Fibroblast of lung (primary cell): ENCODE results near the gene CLDN9. TPM values are rescaled to one million over a fixed set of nuclear protein-coding genes. Genes with fewer than 3 reads are reported as not detected.

ENCODE experiments used
- DNase-seq, 2 donors: peaks; one replicate each; pipeline versions ENCODE4 v3.0.0 to v3.0.0-alpha.2; 2010; ENCODE audit warnings: low read depth in 2 of 2
- H2AFZ ChIP-seq: 2 replicates; pipeline ENCODE4 v1.5.1; 2012; ENCODE audit warnings: low read length, control low read depth, inconsistent platforms
- H3K27ac ChIP-seq: 2 replicates; pipeline ENCODE4 v1.5.1; 2011; ENCODE audit warnings: low read length, control low read depth; ENCODE audit not compliant: insufficient read depth
- H3K27me3 ChIP-seq: 2 replicates; pipeline ENCODE4 v1.5.1; 2011; ENCODE audit warnings: mild to moderate bottlenecking, low read length; ENCODE audit not compliant: control insufficient read depth, insufficient read depth
- H3K36me3 ChIP-seq: 2 replicates; pipeline ENCODE4 v1.5.1; 2011; ENCODE audit warnings: low read length; ENCODE audit not compliant: control insufficient read depth, insufficient read depth
- H3K4me1 ChIP-seq: 2 replicates; pipeline ENCODE4 v1.5.1; 2011; ENCODE audit warnings: low read length; ENCODE audit not compliant: control insufficient read depth, insufficient read depth; ENCODE audit errors: extremely low read depth
- H3K4me2 ChIP-seq: 2 replicates; pipeline ENCODE4 v1.5.1; 2011; ENCODE audit warnings: low read length, control low read depth; ENCODE audit not compliant: insufficient read depth; ENCODE audit errors: extremely low read depth
- H3K4me3 ChIP-seq, 4 experiments: fragments of 200-600 bp in 1 of 4; sonication (generic) in 1 of 4; replicated peaks in 1 of 4; 2 replicates each; pipeline ENCODE4 v1.5.1; 2011 to 2016; ENCODE audit warnings: low read length in 4 of 4, low read depth in 3 of 4, mild to moderate bottlenecking in 3 of 4, control low read depth in 2 of 4, inconsistent platforms in 1 of 4, mixed read lengths in 1 of 4; ENCODE audit not compliant: insufficient read depth in 1 of 4; ENCODE audit errors: control extremely low read depth in 1 of 4
- H3K79me2 ChIP-seq: 2 replicates; pipeline ENCODE4 v1.5.1; 2012; ENCODE audit warnings: mild to moderate bottlenecking, low read length, inconsistent platforms; ENCODE audit not compliant: control insufficient read depth, insufficient read depth
- H3K9ac ChIP-seq: 2 replicates; pipeline ENCODE4 v1.5.1; 2011; ENCODE audit warnings: mild to moderate bottlenecking, low read length, control low read depth; ENCODE audit not compliant: insufficient read depth
- H3K9me3 ChIP-seq: 2 replicates; pipeline ENCODE4 v1.5.1; 2012; ENCODE audit warnings: low read depth, low read length; ENCODE audit not compliant: control insufficient read depth, insufficient read depth
- H4K20me1 ChIP-seq: 2 replicates; pipeline ENCODE4 v1.5.1; 2011; ENCODE audit warnings: low read length; ENCODE audit not compliant: control insufficient read depth, insufficient read depth; ENCODE audit errors: extremely low read depth
- EZH2 ChIP-seq: IDR thresholded peaks from 2 replicates; pipeline ENCODE4 v1.5.1; 2012; ENCODE audit warnings: low read length, control low read depth, mild to moderate bottlenecking; ENCODE audit errors: missing control alignments
- polyA plus RNA-seq, 2 donors: library from polyadenylated mRNA; depleted of rRNA in 1 of 2; stranded (reverse) in 1 of 2; unstranded in 1 of 2; fragments of >200 nt; gene quantifications; 2 replicates each; pipeline ENCODE4 v1.2.1, GENCODE V29; 2011 to 2012; ENCODE audit warnings: missing spikeins in 1 of 2
- total RNA-seq: library from RNA; depleted of rRNA; stranded (reverse); fragments of >200 nt; gene quantifications from 2 replicates; pipeline ENCODE4 v1.2.1, GENCODE V29; 2014
- TF ChIP-seq, protein P1 (sequence below), 2 donors: IDR thresholded peaks in 1 of 2; conservative IDR thresholded peaks in 1 of 2; 1 replicate in 1 of 2; 2 replicates in 1 of 2; pipeline ENCODE4 v1.5.1; 2011 to 2012; ENCODE audit warnings: low read length in 2 of 2, control low read depth in 1 of 2, inconsistent platforms in 1 of 2, low read depth in 1 of 2, mild to moderate bottlenecking in 1 of 2

The CLDN9 gene
- total and polyA plus RNA-seq, 2 donors (not counting 1 experiment from before 2014, with no cell fraction given): not detected

- Histone ChIP-seq H3K27me3 (peaks cover 16% of the 10 kb centered on the region), H3K27ac (no peak overlapping the region), H3K36me3 (no peaks in the 10 kb centered on the region), H3K4me2 (no peak overlapping the region), H2AFZ (no peak overlapping the region), H3K9ac (no peak overlapping the region), H4K20me1 (no peaks in the 10 kb centered on the region), H3K9me3 (no peaks in the 10 kb centered on the region), H3K79me2 (no peaks in the 10 kb centered on the region), H3K4me3 (no peak overlapping the region), H3K4me1 (no peaks in the 10 kb centered on the region)
- DNase-seq: no peak
- TF ChIP-seq, protein P1, sequence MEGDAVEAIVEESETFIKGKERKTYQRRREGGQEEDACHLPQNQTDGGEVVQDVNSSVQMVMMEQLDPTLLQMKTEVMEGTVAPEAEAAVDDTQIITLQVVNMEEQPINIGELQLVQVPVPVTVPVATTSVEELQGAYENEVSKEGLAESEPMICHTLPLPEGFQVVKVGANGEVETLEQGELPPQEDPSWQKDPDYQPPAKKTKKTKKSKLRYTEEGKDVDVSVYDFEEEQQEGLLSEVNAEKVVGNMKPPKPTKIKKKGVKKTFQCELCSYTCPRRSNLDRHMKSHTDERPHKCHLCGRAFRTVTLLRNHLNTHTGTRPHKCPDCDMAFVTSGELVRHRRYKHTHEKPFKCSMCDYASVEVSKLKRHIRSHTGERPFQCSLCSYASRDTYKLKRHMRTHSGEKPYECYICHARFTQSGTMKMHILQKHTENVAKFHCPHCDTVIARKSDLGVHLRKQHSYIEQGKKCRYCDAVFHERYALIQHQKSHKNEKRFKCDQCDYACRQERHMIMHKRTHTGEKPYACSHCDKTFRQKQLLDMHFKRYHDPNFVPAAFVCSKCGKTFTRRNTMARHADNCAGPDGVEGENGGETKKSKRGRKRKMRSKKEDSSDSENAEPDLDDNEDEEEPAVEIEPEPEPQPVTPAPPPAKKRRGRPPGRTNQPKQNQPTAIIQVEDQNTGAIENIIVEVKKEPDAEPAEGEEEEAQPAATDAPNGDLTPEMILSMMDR (conservative IDR thresholded peaks at IDR 0.05 in 1 of 2, IDR thresholded peaks at IDR 0.05 in 1 of 2; ENCODE audit: low read depth in 1 of 2, low read length in 2 of 2): no peak
- TF ChIP-seq EZH2: no peak
These were observed 41.4 kb upstream of the CLDN9 start for GRCh38 chr16:2971134-2971984.

GRCh38 chr16:2971985-2972784 is 40.5 kb upstream of the CLDN9 start:
- H3K4me2 ChIP-seq: no peak overlapping the region
- H3K9ac ChIP-seq: no peak overlapping the region
- no peak for DNase-seq
- peaks cover 2% of the 10 kb centered on the region for H3K36me3 ChIP-seq
- no peak overlapping the region for H3K27ac ChIP-seq
- no peak overlapping the region for H3K4me3 ChIP-seq
- no peaks in the 10 kb centered on the region for H3K79me2 ChIP-seq
- no peaks in the 10 kb centered on the region for H3K4me1 ChIP-seq
- H3K9me3 ChIP-seq: no peaks in the 10 kb centered on the region
- H4K20me1 ChIP-seq: no peaks in the 10 kb centered on the region
- no peak for TF ChIP-seq EZH2
- TF ChIP-seq, protein P1 (conservative IDR thresholded peaks at IDR 0.05 in 1 of 2, IDR thresholded peaks at IDR 0.05 in 1 of 2; ENCODE audit: low read depth in 1 of 2, low read length in 2 of 2): no peak
- H3K27me3 ChIP-seq: peaks cover 9% of the 10 kb centered on the region
- no peak overlapping the region for H2AFZ ChIP-seq

- Histone ChIP-seq H3K4me2 (no peak overlapping the region), H3K27ac (no peak overlapping the region), H3K4me3 (no peak overlapping the region), H4K20me1 (no peaks in the 10 kb centered on the region), H3K9ac (no peak overlapping the region), H3K4me1 (no peaks in the 10 kb centered on the region), H3K27me3 (no peaks in the 10 kb centered on the region), H3K36me3 (peaks cover 2% of the 10 kb centered on the region), H2AFZ (no peak overlapping the region), H3K9me3 (no peaks in the 10 kb centered on the region), H3K79me2 (no peaks in the 10 kb centered on the region)
- DNase-seq: no peak
- TF ChIP-seq EZH2: no peak
- TF ChIP-seq, protein P1 (conservative IDR thresholded peaks at IDR 0.05 in 1 of 2, IDR thresholded peaks at IDR 0.05 in 1 of 2; ENCODE audit: low read depth in 1 of 2, low read length in 2 of 2): no peak
These were observed 39.6 kb upstream of the CLDN9 start for GRCh38 chr16:2973093-2973492.
